Lower leg skin (tissue), 3 donors: ENCODE data around the gene SLC26A2.
"Not testable (repeated sequence)": the region's sequence is repeated elsewhere in the genome, so short reads cannot be mapped to it uniquely, and the experiment has no call there.

Source experiments
- POLR2A ChIP-seq, 2 donors: fragments of 450-650 bp; IDR thresholded peaks; one replicate each; pipeline ENCODE4 v1.6.1; 2016 to 2017; ENCODE audit warnings: antibody characterized with exemption in 2 of 2, mild to moderate bottlenecking in 1 of 2, moderate library complexity in 1 of 2
- TF ChIP-seq, protein P1 (sequence below), 3 donors: fragments of 450-650 bp; IDR thresholded peaks; one replicate each; pipeline ENCODE4 v1.5.1; 2016; ENCODE audit warnings: antibody characterized with exemption in 3 of 3, mild to moderate bottlenecking in 3 of 3, moderate library complexity in 2 of 3

DNA sequence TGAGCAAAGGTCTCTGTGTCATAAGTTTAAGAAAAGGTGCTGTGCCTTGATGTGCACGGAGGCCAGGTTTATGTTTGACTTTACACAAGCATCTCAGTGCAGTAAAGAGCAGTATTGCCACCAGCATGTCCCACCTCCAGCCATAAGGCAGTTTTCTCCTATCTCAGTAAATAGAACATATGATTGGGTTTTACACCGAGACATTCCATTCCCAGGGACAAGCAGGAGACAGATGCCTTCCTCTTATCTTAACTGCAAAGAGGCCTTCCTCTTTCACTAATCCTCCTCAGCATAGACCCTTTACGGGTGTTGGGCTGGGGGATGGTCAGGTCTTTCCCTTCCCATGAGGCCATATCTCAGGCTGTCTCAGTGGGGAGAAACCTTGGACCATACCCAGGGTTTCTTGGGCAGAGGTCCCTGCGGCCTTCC is 17.8 kb upstream of the SLC26A2 start:
- TF ChIP-seq, protein P1, sequence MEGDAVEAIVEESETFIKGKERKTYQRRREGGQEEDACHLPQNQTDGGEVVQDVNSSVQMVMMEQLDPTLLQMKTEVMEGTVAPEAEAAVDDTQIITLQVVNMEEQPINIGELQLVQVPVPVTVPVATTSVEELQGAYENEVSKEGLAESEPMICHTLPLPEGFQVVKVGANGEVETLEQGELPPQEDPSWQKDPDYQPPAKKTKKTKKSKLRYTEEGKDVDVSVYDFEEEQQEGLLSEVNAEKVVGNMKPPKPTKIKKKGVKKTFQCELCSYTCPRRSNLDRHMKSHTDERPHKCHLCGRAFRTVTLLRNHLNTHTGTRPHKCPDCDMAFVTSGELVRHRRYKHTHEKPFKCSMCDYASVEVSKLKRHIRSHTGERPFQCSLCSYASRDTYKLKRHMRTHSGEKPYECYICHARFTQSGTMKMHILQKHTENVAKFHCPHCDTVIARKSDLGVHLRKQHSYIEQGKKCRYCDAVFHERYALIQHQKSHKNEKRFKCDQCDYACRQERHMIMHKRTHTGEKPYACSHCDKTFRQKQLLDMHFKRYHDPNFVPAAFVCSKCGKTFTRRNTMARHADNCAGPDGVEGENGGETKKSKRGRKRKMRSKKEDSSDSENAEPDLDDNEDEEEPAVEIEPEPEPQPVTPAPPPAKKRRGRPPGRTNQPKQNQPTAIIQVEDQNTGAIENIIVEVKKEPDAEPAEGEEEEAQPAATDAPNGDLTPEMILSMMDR (IDR thresholded peaks at IDR 0.05), result not testable (repeated sequence)
- not testable (repeated sequence) for TF ChIP-seq POLR2A (IDR thresholded peaks at IDR 0.05)
